Bronchial epithelial cell (primary cell): Measurements from ENCODE around the gene TMEM117. TPM values are rescaled to one million over a fixed set of nuclear protein-coding genes. Genes with fewer than 3 reads are reported as not detected.

Experiments
- DNase-seq: peaks from one replicate; pipeline ENCODE4 v3.0.0-alpha.2; 2010; ENCODE audit warnings: low read depth
- FAIRE-seq: peaks from 2 replicates; lab custom pipeline; 2011; peaks lifted over from hg19 to GRCh38; lab: Jason Lieb, UNC
- H3K27me3 ChIP-seq: 2 replicates; pipeline ENCODE4 v1.5.1; 2011; ENCODE audit warnings: low read length; ENCODE audit not compliant: control insufficient read depth, insufficient read depth
- H3K36me3 ChIP-seq: 2 replicates; pipeline ENCODE4 v1.5.1; 2011; ENCODE audit warnings: low read length; ENCODE audit not compliant: control insufficient read depth, insufficient read depth
- H3K4me3 ChIP-seq: 2 replicates; pipeline ENCODE4 v1.5.1; 2011; ENCODE audit warnings: mild to moderate bottlenecking, low read depth, low read length, control low read depth
- CTCF ChIP-seq: IDR thresholded peaks from 2 replicates; pipeline ENCODE4 v1.5.1; 2011; ENCODE audit warnings: mild to moderate bottlenecking, moderate library complexity, low read length, control low read depth, inconsistent platforms; ENCODE audit not compliant: insufficient read depth, severe bottlenecking
- total RNA-seq: library from RNA; depleted of rRNA; stranded (reverse); fragments of >200 nt; gene quantifications from 2 replicates; pipeline ENCODE4 v1.2.1, GENCODE V29; 2014

The TMEM117 gene
- total RNA-seq, 1 donor from 2014 or later: 6.6 TPM

- FAIRE-seq: no peak
- DNase-seq: no peak
Measured at GRCh38 chr12:44148936-44149335, 313.1 kb downstream of the TMEM117 start.

GRCh38 chr12:44154128-44154527 is 318.2 kb downstream of the TMEM117 start:
- Histone ChIP-seq H3K4me3 (no peak overlapping the region), H3K27me3 (no peaks in the 10 kb centered on the region), H3K36me3 (no peaks in the 10 kb centered on the region)
- TF ChIP-seq CTCF: no peak
- no peak for FAIRE-seq
- no peak for DNase-seq

More at GRCh38 chr12:44148936-44149335, 313.1 kb downstream of the TMEM117 start:
- H3K36me3 ChIP-seq: no peaks in the 10 kb centered on the region
- TF ChIP-seq CTCF: no peak
- H3K4me3 ChIP-seq: no peak overlapping the region
- H3K27me3 ChIP-seq: no peaks in the 10 kb centered on the region

- Histone ChIP-seq H3K36me3 (no peaks in the 10 kb centered on the region), H3K27me3 (no peaks in the 10 kb centered on the region), H3K4me3 (no peak overlapping the region)
- FAIRE-seq (no peak), DNase-seq (no peak)
- no peak for TF ChIP-seq CTCF
Measured at GRCh38 chr12:44155358-44155757, 319.5 kb downstream of the TMEM117 start.

DNA sequence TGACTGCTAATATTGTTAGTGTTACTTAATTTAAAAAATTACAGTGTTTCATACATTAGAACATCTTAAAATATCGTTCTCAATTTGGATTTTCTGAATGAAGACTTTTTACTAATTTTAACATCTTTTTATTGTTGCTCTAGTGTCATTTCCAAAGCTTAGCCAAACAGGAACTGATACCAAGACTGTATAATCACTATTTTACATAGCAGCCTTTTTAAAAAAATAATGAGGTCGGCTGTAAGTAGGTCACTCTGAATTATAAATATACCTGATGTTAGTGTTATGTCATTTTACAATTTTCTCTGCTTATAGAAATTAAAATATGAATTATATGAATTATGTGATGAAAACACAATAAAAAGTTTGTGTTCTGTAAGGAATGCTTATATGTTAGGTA is 321.5 kb downstream of the TMEM117 start:
- no peak for TF ChIP-seq CTCF
- no peak for DNase-seq
- no peak overlapping the region for H3K4me3 ChIP-seq
- H3K27me3 ChIP-seq: no peaks in the 10 kb centered on the region
- FAIRE-seq: no peak
- H3K36me3 ChIP-seq: no peaks in the 10 kb centered on the region

- no peak for TF ChIP-seq CTCF
- Histone ChIP-seq H3K4me3 (no peak overlapping the region), H3K36me3 (no peaks in the 10 kb centered on the region), H3K27me3 (no peaks in the 10 kb centered on the region)
- DNase-seq (no peak), FAIRE-seq (no peak)
Measured at GRCh38 chr12:44158746-44159145, 322.9 kb downstream of the TMEM117 start.

GRCh38 chr12:44159216-44159615 is 323.3 kb downstream of the TMEM117 start:
- FAIRE-seq: no peak
- Histone ChIP-seq H3K4me3 (no peak overlapping the region), H3K36me3 (no peaks in the 10 kb centered on the region), H3K27me3 (no peaks in the 10 kb centered on the region)
- TF ChIP-seq CTCF: no peak
- DNase-seq: no peak
